HG02870 (cell line): ENCODE results near the gene INTS6.

Experiments used
- ATAC-seq: cut with Tn5 transposase; IDR thresholded peaks from one replicate; pipeline ENCODE4 v1.9.1; 2021; ENCODE audit warnings: mild to moderate bottlenecking, moderate library complexity; ENCODE audit not compliant: unreplicated experiment

Gene INTS6

DNA sequence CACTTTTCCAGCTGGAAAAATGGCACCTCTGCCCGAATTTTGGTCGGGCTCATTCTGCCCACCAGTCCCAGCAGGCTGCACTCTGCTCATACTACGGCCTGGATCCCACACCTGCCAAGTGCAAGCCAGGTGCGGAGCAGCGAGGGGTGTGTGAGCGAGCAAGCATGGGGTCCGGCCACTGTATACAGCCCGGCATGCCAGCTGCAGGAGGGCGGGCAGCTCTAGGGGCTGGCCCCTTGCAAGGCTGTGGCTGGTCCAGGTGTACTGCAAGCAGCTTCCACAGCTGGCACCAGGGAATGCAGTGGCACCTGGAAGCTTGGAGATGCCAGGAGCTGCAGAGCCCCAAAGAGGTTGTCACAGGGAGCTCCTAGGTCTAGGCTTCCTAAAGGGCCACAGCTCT lies 2.7 kb upstream of the INTS6 start:
- no peak for ATAC-seq

DNA sequence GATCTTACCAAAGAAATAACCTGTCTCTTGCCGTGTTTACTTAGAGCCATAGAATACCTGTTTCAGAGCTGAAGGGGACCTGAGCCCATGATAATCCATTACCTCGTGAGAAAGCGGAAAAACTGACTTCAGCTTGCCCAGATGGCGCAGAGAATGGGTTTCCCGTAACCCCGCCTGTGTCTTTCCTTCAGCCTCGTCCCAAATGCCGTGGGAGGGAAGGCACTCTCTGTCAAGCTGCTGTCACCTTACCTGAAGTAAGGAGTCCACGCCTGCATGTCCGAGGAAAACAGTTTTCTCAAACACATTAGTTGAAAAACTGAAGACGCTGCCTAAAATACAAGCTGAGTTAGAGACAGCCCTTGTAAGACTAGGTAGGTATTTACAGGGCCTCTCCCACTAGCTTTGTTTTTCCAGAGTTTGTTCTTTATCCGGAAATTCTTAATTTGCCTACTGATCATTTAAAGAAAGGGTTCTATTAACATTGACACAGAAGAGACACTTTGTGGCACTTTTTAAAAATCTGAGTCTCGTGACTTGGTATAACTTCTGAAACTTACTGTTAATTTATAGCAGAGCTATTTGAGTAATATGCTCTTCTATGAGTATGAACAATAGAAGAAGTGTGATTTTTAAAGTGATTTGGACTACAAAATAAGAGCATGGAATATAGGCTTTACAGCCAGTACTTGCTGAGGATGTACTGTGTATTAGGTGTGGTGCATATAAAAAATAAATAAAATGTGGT lies 1.3 kb upstream of the INTS6 start:
- ATAC-seq: no peak

DNA sequence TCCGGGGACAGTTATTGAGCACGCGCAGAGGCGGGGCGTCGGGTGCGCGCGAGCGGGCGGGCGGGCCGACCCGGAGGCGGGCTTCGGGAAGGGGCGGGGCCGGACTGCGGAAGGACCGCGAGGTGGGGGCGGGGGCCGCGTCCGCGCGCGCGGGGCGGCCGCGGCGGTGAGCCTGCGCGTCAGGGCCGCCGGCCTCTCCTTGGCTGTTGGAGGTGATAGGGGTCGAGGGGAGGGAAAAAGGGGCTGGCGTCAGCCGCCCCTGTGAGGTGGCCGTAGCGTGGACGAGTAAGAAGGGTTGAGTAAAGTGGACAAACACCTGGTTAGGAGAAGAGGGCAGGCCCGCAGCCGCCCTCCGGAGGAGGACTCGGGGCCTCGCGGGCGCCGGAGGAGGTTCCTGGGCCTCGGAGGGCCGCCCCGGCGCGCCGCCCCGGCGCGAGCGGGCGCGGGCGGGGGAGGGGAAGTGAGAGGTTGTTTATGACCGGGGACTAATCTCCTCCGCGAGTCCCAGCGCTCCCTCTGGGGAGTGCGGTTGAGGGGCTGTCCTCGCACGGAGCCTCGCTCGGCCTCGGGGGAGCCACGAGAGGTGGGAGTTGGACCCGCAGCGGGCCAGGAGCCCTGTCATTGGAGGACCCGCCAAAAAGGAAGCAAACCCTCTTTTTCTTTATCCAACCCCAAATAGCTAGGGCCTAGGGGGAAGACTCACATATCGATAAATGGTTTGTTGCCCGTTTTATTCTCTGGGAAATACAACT lies 547 bp upstream of the INTS6 start:
- ATAC-seq: peak; percentile 35

DNA sequence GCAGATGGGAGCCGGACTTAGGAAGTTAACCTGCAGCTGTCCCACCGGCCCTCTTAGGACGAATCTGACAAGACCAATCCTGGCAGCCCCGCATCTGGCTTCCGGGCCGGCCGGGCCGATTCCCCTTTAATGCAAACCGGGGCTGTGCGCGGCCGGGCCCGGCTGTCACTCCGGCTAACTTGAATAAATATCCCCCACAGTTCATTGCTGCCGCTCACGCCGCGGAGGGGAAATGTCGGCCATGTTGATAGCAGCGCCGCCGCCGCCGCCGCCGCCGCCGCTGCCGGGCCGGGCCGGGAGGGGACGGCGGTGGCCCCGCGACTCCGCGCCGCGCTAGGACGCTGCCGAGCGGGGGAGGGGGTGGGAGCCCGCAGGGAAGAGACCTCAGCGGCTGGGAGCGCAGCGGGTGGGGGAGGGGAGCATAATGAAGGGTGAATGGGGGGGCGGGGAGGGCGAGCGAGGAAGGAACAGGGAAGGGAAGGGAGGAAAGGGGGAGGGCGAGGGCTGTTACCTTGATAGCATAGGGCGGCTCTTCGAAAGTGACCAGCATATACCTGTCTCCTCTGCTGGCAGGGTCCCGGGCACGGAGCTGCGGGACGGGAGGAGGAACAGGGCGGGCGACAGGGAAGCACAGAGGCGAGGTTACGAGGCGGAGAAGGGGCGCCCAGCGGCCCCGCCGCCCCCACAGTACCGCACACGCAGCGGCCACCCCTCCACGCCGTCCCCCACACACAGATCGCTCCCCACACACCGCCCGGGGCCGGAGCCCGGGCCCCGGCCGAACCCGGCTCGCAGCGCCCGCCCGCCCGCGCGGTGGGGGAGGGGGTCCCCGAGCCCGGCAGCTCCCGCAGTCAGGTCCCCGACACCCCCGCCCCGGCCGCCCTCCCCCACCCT lies 1.1 kb downstream of the INTS6 start:
- peak; percentile 7 for ATAC-seq

DNA sequence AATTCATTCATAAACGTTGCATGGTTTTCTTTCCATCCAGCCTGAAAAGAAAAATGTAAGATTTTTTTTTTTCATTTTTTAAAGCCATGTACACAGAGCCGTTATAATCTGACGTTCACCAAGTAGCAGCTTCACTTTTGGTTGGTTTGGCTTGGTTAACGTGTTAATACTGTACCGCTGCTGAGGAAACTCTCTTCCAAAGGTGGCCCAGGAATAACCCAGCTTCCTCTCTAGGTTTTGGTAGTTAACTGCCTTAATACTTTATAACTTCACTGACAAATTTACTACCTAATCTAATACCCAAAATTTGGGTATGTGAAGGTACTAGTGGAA lies 1.7 kb downstream of the INTS6 start:
- ATAC-seq: no peak

DNA sequence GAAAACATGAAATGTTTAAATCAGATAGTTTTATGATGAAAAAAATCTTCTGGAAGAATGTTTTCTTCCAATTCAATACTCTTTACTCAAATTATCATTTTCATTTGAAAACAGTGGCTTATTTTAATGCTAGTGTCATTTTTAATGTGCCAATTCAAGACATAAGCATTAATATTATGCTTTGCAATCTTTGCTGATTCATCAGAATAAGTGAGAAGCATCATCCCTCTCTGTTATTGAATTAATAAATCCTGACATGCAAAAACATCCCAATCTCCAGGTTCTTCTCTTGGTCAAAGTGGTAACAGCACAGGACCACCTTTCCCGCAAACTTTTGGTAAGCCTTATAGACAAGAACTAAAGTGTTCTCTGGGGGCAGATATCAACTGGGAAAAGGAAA lies 3.8 kb downstream of the INTS6 start:
- ATAC-seq: no peak

DNA sequence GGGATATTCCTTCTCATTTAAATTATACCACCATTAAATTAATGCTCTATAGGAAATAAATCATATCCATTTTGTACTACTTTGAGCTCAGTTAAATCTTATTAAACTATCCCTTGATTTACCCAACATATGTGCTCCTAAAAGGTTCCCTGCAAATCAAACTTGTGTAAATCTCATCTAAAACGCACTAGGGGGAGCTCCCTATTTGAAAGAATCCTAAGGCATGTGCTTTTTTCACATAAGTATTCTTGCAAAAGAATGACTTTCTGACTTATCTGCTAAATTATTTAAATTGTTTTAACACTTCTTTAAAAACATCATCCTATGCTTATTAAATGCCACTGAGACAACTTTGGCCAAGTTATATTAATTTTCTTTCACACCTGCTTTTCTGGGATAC lies 7.9 kb downstream of the INTS6 start:
- no peak for ATAC-seq

DNA sequence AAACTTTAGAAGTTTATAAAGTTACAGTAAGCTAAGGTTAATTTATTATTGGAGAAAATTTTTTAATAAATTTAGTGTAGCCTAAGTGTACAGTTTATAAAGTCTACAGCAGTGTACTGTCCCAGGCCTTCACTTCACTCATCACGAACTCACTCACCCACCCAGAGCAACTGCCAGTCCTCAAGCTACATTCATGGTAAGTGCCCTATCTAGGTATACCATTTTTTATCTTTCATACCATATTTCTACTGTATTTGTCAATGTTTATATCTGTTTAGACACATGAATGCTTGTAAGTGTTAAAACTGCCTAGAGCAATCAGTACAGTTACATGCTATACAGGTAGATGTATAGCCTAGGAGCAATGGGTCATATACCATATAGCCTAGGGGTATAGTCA lies 12.5 kb downstream of the INTS6 start:
- ATAC-seq: no peak

DNA sequence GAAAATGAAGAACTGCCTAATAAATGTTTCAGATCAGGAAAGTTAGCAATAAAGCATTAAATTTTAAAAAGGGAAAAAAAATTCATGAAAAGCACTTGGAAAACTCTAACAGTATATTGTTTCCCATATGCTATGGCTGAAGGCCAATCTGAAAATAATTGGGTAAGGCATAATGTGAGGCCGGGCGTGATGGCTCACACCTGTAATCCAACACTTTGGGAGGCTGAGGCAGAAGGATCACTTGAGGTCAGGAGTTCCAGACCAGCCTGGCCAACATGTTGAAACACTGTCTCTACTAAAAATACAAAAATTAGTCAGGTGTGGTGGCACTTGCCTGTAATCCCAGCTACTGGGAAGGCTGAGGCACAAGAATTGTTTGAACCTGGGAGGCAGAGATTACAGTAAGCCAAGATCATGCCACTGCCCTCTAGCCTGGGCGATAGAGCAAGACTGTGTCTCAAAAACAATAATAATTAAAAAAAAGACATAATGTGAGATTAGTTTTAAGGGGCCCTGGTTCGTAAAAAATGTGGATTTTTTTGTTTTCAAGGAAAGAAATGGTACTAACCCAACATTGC lies 15.2 kb downstream of the INTS6 start:
- ATAC-seq: no peak

DNA sequence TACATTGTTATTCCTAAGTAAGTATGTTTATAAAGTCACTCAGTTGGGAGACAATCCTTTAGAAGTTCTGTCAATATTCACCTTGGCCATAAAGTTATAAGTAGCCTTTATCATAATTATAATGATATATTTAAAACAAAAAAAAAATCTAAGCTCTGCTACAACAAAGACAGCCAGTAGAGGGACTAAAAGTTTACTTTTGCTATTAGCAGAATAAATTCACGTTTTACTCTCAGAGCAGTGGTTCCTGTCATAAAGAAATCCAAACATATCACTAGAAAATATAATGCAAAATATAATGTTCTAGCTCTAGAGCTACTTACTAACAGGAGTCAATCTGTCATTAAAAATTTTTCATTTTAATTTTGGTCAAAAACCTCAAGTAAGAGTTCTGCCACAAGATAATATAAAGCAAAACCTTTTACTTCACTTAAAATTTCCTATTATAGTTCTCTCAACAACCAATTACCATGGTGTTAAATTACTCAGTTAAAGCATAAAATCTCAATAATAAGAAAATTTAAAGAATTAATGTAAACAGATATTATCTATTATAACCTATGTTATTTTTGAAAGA lies 17.7 kb downstream of the INTS6 start:
- ATAC-seq: no peak

DNA sequence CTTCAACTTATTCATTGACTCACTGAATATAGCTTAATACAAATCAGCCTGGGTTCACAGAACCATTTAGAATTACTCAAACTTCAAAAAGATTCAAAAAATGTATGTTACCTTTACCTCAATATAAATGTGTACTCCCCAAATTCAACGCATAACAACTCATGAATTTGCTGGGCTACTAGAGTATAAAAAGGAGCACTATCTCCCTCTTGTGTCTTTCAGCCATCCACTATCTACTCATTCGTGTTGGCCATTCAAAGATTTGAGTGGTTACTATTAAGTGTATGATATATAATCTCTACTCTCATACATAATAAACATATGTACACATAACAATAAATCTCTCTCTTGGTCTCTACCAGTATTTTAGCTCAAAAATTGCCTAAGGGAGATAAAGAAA lies 20.3 kb downstream of the INTS6 start:
- ATAC-seq: no peak

DNA sequence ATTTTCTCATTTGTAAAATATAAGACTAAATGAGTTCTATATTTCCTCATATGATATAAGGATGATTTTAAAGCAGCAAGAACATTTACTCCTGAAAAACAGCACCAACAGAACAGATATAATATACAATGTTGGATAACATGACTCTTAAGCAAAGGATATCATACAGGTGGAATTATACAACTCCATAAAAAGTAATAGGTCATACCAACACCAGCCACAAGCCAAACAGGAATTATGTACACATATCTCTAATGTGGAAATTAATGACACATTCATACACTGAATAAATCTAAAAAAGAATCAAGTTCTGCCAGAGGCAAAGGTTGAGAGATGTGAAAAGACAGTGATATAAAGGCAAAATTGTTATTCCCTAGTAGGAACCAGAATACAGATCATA lies 25.9 kb downstream of the INTS6 start:
- no peak for ATAC-seq

DNA sequence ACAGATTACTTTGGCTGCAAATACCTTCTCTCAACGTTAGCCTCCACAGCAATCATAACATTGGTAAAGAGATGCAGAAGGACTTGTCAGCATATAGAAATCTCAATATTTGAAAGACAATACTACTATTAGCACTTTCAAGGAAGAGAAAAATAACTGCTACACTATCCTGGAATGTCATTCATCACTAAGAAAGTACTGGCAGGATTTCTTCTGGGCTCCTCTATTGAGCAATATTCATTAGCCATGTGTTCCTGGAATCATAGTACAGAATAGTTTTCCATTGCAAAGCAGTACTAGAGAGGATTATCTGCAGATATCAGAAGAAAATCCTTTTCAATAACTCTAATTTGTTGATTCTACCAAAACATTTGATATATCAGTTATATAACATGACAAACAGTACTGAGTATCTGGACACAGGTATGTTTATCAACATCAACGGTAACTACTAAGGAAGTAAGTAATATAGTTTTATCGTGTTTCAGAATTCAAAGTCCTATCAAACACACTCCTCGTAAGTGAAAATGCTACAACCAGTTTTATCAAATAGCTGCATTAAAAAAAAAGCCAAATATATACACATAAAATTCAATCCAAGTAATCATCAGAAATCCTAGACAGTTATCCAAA lies 27.3 kb downstream of the INTS6 start:
- no peak for ATAC-seq

DNA sequence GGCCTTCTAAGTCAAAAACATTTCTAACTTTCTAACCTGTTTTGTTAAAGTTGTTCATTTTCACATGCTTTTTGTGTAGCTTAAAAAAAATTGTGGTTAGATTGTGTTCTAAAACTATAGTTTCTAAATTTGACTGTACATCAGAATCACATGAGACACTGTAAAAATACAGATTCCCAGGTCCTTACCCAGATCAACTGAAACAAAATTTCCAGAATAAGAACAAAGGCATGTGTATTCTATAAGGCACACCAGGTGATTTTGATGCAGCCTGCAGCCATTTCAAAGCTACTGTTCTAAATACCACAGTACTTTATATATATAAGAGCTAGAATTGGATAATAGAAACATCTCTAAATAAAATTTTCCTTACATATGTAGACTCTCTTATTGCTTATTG lies 29.1 kb downstream of the INTS6 start:
- no peak for ATAC-seq

DNA sequence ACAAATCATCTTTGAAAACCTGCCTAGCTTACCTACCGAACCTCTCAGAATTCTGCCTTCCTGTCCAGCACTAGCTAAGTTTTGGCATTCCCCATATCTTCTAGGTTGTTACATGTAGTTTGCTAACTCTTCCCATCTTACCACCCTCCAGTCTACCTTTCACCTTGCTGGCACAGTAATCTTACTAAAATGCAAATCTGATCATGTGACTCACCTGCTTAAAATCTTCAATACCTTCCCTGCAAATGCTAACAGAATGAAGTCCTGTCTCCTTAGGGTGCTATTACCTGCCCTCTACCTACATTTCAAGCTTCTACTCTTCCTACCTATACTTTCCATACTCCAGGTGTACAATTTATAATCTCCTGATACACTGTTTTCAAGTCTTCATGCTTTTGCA lies 30.4 kb downstream of the INTS6 start:
- no peak for ATAC-seq

DNA sequence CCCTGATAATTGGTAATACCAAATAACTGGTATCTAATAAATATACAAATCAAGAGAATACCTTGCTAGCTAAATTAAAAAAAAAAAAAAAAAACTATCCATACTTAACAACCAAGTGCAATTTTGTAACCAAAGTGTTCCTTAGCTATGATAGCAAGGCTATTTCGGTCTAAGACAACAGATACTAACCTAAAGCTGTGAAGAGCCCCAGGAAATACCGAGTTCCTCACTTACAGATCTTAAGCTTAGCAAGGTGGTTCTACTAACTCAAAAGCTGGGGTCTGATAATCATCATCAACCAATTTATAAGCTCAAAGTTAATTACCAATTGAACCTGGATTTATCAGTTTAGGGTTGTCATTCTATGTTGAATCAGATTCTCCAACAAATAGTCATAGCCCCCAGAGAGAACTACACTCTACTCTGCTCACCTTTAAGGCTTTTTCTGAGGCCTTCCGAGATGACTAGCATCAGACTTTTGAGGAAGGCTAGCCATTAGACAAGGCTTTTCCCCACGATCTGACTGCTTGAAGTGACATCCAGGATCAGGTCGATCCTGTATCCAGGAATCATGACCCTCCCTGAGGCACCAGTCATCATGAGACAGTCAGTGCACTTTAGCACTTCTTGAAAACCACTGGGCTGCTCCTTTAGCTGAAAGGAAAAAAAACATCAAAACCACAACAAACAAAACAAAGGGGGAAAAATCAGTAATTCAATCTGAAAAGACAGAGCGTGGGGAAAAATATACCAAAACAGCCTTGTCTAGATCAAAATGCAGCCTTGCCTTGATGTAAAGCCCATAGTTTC lies 31.9 kb downstream of the INTS6 start:
- ATAC-seq: no peak

DNA sequence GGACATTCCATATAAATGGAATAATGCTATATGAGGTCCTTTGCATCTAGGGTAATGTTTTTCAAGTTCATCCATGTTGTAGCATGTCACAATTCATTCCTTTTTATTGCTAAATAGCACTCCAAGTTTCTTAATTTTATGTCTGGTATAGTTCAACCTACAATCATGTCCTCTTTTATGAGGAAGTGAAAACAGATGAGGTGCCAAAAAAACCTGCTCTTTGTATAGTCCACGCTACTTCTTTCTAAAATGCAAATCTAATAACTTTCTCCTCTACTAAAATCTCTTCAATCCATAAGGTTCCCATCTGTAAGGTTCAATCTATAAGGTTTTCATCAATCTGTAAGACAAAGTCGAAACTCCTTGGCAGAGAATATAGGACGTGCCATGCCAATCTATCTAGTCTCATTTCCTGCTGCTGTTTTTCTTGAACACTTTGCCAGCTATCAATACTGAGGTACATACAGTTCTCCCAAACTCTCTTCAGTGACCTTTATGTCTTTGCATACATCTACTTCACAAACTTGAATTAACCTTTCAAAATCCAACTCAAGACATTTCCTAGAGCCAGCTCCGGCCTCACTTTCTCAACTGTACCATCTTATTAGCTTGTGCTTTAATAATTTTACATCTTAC lies 33.7 kb downstream of the INTS6 start:
- ATAC-seq: no peak

DNA sequence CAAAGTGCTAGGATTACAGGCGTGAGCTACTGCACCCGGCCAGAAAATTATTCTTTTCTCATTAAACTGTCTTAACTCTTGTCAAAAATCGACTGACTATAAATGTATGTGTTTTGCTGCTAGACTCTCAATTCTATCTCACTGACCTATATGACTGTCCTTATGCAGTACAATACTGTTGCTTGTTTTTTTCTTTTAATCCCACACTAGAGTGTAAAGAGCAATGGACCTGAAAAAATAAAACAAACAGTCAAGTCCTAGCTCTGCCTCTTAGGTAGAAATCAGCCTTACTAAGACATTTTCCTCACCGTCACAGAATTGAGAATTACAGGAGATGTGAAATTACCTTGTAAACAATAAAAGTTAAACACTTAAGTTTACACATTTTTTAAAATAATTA lies 35.1 kb downstream of the INTS6 start:
- no peak for ATAC-seq

DNA sequence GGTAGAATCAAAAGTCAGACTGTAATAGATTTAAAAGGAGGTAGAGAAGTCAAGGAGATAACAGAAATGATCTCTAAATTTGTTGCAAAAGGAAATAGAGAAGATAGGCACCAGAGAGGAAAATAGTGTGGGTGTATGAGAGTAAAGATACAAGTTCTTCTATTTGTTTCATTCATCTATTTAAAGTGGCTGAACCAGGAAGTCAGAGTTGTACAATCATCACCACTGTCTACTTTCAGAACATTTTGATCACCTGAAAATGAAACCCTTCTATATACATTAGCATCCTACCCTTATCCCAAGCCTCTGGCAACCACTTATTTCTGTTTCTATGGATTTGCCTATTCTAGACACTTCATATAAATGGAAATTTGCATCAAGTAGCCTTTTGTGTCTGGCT lies 36.7 kb downstream of the INTS6 start:
- ATAC-seq: peak; percentile 48
